DLD1 (cell line): ENCODE results near the gene DNAL1.
"Not testable (repeated sequence)": the region's sequence is repeated elsewhere in the genome, so short reads cannot be mapped to it uniquely, and the experiment has no call there.

ENCODE experiments used
- in situ Hi-C: cut with HindIII; loops from 2 replicates; pipeline ENCODE4 v1.10.0; 2017; ENCODE audit warnings: low sequenced_read_pairs

The DNAL1 gene

GRCh38 chr14:73696466-73697400 lies 51.9 kb downstream of the DNAL1 start:
- in situ Hi-C loops = no loop called here

GRCh38 chr14:73700325-73700724 lies 55.5 kb downstream of the DNAL1 start:
- in situ Hi-C loops = no loop called here

GRCh38 chr14:73708076-73708475 lies 63.3 kb downstream of the DNAL1 start:
- in situ Hi-C loops = not testable (repeated sequence)

GRCh38 chr14:73709904-73710469 lies 65.2 kb downstream of the DNAL1 start:
- in situ Hi-C loops = no loop called here

GRCh38 chr14:73710737-73711136 lies 66.0 kb downstream of the DNAL1 start:
- in situ Hi-C loops = no loop called here

DNA sequence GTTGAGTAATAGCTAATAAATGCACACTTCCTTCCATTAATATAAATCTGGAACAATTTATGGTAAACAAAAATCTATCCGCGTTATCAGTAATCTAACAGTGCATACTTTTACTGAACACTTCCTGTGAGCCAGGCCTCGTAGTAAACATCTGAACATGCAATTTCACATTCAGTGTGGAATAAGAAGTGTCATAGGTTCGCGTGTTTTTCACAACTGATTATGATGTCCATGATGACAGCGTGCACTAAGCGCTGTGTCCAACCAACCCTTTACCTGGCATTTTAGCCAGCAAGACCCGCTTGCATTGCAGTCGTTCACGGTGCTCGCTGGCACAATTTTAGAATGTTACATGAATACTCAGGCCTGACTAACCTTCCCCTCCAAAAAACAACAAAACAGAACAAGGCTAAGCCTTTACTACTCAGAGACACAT lies 67.3 kb downstream of the DNAL1 start:
- in situ Hi-C loops = no loop called here

- in situ Hi-C loops = no loop called here
Measured at GRCh38 chr14:73712540-73713180, 67.9 kb downstream of the DNAL1 start.

DNA sequence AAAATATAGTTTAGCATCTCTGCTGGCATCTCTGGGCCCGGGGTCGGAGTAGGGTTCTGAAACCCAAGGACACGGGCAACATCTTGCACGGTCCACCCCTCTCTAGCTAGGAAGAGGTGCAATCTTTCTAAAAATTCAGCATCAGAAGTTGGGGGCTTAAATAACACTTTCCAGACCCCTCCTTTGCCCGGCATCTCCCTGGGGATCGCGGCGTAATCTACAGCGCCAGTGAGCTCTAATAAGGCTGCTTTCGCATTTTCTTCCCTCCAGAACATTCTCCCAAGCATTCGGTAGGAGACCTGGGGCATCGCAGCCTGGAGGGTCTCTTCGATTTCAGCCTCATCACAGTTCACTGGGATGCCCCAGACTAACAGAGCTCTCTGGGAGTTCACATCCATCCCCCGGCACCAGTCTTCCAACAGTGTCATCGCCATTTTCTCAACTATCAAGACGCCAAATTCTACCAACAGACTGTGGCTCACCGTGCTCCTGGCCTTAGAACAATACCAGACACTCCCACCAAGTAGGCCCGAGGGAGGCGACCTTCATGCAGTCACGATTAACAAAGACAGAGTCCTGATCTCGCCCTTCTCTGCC lies 68.5 kb downstream of the DNAL1 start:
- in situ Hi-C loops = no loop called here

DNA sequence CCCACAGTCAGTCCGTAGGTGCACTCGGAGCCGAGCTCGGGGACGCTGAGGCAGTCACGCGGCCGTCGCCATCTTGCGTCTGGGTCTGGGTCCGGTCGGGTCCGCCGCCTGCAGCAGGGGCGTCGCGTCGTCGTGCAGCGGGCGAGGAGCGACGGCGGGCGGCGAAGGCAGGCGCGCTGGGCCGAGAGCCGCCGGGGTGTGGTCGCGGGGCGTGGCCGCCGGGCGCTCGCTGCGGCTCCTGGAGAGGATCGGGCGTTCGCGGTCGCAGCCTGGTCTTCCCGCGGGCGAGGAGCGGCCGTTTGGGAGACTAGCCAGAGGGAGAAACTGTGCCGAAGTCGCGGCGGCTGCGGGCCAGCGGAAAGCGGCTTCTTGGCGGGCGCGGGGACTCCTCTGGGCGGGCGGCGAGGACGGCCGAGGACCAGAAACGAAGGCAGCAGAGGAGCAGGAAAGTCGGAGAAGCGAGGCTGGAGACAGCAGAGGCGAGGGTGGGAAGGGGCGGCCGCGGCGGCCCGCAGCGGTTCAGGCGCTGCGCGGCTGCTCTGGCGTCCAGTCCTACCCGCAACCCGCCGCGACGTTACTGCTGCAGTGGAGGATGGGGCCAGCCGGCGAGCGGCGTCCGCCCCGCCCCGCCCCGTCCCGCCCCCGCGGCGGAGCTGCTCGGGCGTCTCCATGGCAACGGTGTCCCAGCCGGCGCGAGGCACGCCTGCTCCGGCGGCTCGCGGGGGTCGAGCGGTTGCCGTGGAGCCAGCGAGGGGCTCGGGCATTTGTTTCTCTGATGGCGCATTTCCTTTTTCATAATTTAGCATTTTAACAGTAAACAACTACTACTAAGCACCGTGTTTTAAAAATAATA lies 69.2 kb downstream of the DNAL1 start, which contains the start of gene PNMA1:
PNMA1 (minus strand) TSS at position 582 of the 853 bp plus-strand sequence. CDS start 745 bp downstream, outside the sequence.
- in situ Hi-C loops = no loop called here

DNA sequence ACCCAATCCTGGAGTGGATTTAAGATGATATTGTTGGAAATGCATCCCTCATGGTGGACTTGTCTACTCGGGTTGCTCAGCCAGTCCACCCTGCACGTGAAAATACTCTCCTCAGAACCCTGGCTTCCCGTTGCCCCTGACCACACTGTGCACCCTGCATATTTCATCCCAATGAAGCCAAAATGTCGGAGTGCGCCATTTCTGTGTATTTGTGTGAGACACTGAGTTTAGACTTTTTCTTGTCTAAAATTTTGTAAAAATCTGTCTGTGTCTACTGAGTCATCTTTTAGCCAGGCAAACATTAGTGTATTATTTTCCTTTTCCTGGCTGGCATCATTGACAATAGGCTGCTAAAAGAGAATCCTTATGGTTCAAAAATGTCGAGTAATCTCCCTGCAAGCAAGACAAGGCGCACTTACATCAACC lies 69.9 kb downstream of the DNAL1 start:
- in situ Hi-C loops = no loop called here

DNA sequence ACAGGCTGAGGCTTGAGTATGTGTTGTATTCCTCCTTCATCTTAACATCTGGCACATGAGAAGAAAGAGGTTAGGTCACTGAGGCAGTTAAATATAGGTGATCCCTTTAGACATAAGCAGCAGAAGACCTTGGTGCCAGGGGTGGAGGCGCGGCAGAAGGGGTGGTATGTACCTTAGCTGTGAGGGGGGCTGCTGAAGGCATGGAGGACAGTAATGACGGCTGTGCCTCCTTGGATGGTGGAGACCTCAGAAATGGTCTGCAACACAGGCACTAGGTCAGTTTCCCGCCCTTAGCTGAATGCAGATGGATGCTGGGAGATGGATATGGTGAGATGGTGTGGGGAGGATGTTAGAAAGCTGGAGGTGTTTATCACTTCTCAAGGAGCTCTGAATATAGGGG lies 70.9 kb downstream of the DNAL1 start:
- in situ Hi-C loops = no loop called here

- in situ Hi-C loops = no loop called here
Measured at GRCh38 chr14:73717266-73717665, 72.5 kb downstream of the DNAL1 start.

- in situ Hi-C loops = no loop called here
Measured at GRCh38 chr14:73717711-73718417, 73.1 kb downstream of the DNAL1 start.

GRCh38 chr14:73718418-73719251 lies 73.8 kb downstream of the DNAL1 start:
- in situ Hi-C loops = no loop called here

DNA sequence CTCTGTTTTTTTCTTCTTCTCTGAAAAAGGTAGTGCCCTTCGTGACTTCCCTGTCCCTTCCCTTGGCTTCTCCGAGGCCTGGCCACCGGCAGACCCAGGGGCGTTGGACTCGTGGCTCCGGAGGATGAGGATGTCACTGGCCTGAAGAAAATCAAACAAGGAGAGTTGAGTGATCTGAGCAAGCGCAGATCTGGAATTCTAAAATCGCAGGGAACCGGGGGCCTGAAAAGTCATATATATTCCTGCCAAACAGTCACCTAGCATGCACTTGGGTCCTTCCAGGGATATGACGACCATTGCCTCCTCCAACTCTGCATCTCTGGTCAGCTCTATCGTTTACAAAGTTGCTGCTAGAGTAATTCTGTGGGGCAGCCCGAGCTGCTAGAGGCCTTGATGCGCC lies 74.6 kb downstream of the DNAL1 start:
- in situ Hi-C loops = no loop called here

GRCh38 chr14:73719791-73720190 lies 75.0 kb downstream of the DNAL1 start:
- in situ Hi-C loops = no loop called here

DNA sequence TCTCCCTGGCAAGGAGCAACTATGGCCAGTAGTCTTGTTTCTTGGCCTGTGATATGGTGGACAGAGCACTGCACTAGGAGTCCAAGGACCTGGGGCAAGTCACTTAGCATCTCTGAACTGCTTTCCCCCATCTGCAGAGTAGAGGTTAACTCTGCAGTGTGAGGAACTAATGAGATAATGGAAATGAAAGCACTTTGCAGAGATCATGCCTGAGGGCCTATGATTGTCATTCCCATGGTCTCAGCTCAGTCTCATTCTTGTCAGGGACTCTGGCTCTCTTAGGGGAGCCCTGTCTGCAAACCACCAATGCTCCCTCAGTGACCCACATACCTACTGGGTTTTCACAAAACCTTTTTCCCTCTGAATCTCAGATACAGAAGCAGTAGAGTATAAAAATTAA lies 75.8 kb downstream of the DNAL1 start:
- in situ Hi-C loops = no loop called here

- in situ Hi-C loops = no loop called here
Measured at GRCh38 chr14:73721101-73721821, 76.5 kb downstream of the DNAL1 start.
